PFSK-1 (cell line): ENCODE measurements around the gene S1PR3.

Source experiments
- FOXP2 ChIP-seq: optimal IDR thresholded peaks from 2 replicates; pipeline ENCODE3; 2011; ENCODE audit warnings: borderline replicate concordance, control low read depth, inconsistent platforms; ENCODE audit not compliant: insufficient read depth; ENCODE audit errors: extremely low read length, extremely low read depth
- POLR2AphosphoS5 ChIP-seq: IDR thresholded peaks from 2 replicates; pipeline ENCODE4 v1.6.1; 2012; ENCODE audit warnings: low read depth, mild to moderate bottlenecking, control low read depth, low read length, moderate library complexity
- SIN3A ChIP-seq: IDR thresholded peaks from 2 replicates; pipeline ENCODE4 v1.6.1; 2012; ENCODE audit warnings: mild to moderate bottlenecking, low read length, moderate library complexity, borderline replicate concordance; ENCODE audit not compliant: insufficient read depth
- TAF1 ChIP-seq: IDR thresholded peaks from 2 replicates; pipeline ENCODE4 v1.6.1; 2012; ENCODE audit warnings: low read length, control low read depth, borderline replicate concordance; ENCODE audit not compliant: insufficient read depth
- TF ChIP-seq, protein P1 (sequence below), 2 experiments: IDR thresholded peaks; 2 replicates each; pipeline versions ENCODE4 v1.6.1 to v1.8.0; 2011 to 2012; ENCODE audit warnings: low read depth in 2 of 2, low read length in 2 of 2, control low read depth in 1 of 2, inconsistent platforms in 1 of 2, mild to moderate bottlenecking in 1 of 2, moderate library complexity in 1 of 2; ENCODE audit not compliant: insufficient read depth in 1 of 2

DNA sequence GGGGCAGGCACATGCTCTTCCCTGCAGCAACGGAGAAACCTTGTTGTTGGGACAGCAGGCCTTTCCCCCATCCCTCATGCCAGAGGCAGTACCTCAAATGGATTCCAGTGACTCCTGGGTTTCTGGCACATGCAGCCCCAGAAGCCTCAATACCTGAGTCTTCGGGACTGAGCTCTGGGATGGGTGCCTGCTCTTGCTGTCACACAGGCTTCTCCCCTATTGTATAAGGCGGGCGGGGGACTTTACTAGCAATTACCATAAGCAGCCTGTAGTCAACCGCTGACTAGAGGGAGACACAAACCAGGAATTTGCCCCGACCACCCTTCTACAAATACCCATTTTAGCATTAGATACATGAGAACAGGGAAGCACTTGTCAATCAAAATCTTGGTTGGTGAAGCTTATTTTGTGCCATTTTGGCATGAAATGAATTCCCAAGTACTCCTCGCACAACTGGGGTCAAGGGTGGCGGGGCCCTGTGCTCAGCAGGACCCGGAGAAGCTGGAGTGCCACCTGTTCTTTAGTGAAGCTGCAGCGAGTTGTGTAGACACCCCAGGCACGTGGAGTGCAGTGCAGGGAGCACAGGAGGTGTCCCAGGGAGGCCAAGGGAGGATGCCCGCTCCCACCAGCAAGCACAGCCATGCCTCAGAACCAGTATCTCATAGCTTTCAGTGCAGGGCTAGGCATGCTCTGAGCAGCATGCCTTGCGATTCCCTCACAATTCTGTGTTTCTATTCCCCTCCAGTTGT, 21.2 kb downstream of the S1PR3 start:
- TF ChIP-seq POLR2AphosphoS5 (no peak), TAF1 (no peak), SIN3A (no peak), FOXP2 (no peak)
- TF ChIP-seq, protein P1, sequence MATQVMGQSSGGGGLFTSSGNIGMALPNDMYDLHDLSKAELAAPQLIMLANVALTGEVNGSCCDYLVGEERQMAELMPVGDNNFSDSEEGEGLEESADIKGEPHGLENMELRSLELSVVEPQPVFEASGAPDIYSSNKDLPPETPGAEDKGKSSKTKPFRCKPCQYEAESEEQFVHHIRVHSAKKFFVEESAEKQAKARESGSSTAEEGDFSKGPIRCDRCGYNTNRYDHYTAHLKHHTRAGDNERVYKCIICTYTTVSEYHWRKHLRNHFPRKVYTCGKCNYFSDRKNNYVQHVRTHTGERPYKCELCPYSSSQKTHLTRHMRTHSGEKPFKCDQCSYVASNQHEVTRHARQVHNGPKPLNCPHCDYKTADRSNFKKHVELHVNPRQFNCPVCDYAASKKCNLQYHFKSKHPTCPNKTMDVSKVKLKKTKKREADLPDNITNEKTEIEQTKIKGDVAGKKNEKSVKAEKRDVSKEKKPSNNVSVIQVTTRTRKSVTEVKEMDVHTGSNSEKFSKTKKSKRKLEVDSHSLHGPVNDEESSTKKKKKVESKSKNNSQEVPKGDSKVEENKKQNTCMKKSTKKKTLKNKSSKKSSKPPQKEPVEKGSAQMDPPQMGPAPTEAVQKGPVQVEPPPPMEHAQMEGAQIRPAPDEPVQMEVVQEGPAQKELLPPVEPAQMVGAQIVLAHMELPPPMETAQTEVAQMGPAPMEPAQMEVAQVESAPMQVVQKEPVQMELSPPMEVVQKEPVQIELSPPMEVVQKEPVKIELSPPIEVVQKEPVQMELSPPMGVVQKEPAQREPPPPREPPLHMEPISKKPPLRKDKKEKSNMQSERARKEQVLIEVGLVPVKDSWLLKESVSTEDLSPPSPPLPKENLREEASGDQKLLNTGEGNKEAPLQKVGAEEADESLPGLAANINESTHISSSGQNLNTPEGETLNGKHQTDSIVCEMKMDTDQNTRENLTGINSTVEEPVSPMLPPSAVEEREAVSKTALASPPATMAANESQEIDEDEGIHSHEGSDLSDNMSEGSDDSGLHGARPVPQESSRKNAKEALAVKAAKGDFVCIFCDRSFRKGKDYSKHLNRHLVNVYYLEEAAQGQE (IDR thresholded peaks at IDR 0.05; ENCODE audit: insufficient read depth in 1 of 2, low read depth in 2 of 2, low read length in 2 of 2): no peak
